GM18909 (cell line): ENCODE measurements around the gene TPCN2.
"Not testable (repeated sequence)": the region's sequence is repeated elsewhere in the genome, so short reads cannot be mapped to it uniquely, and the experiment has no call there.

Experiments
- ATAC-seq: cut with Tn5 transposase; IDR thresholded peaks from one replicate; pipeline ENCODE4 v1.9.1; 2021; ENCODE audit warnings: mild to moderate bottlenecking; ENCODE audit not compliant: unreplicated experiment, poor library complexity

The TPCN2 gene

GRCh38 chr11:69067200-69067599 lies 18.5 kb downstream of the TPCN2 start:
- ATAC-seq: no peak

- ATAC-seq: no peak
Observed at GRCh38 chr11:69071086-69071800, 22.5 kb downstream of the TPCN2 start.

DNA sequence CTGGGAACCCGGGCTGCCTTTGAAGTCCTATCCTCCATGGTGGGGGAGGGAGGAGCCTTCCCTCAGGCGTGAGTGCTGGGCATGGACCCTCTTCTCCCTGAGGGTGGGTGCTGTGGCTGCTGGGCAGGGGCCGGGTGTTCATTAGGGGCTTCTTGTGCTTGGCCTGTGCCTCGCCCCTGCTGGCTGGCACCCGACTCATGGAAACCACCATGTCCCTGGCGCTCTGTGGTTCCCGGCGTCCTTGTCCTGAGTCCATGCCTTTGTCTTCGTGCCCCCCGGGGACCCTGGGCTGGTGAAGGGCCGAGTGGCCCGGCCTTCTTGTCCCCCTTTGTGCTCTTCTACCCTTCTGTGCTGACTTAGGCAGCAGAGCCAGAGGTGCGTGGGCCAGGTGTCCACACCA lies 23.2 kb downstream of the TPCN2 start:
- ATAC-seq: no peak

DNA sequence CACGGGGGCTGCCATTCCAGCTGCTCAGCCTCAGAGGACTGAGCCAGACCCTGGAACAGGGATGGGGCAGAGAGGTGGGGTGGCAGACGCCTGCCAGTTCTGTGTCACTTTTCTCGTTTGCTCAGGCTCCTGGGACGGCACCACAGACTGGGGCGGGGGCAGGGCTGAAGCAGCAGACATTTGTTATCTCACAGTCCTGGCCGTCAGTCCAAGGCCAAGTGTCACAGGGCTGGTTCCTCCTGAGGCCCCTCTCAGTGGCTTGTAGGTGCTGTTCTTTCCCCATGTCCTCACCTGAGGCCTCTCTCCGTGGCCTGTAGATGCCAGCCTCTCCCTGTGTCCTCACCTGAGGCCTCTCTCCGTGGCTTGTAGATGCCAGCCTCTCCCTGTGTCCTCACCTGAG lies 24.7 kb downstream of the TPCN2 start:
- no peak for ATAC-seq

GRCh38 chr11:69074375-69075140 lies 25.8 kb downstream of the TPCN2 start:
- no peak for ATAC-seq

DNA sequence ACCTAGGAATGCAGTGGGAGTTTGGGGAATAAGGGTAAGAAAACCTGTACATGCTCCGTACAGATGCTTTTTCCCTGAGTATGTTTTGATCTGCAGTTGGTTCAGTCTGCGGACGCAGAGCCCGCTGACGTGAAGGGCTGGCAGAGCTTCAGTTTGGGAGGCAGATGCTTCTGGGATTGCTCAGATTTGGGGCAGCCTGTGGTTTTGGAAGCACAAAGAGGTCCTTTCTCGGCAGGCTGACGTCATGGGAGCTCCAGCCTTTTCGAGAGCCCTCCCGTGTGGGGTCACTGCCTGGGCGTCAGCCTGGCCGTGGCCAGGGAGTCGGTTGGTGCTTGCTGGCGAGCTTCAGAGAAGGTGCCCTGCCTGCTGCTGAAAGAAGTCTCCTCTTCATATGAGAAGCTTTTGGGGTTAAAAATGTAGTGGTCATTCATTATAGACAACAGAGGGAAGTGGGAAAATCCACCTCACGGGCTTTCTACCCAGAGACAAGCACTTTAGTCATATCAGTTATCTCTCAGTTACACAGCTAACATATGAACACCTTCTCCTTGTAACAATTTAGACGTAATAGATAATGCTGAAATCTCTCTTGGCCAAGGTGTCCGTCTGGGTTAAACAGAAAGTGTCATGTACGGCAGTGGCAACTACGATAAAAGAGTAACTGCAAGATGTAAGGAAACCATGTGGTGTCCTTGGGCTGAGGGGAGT lies 26.8 kb downstream of the TPCN2 start:
- ATAC-seq: no peak

DNA sequence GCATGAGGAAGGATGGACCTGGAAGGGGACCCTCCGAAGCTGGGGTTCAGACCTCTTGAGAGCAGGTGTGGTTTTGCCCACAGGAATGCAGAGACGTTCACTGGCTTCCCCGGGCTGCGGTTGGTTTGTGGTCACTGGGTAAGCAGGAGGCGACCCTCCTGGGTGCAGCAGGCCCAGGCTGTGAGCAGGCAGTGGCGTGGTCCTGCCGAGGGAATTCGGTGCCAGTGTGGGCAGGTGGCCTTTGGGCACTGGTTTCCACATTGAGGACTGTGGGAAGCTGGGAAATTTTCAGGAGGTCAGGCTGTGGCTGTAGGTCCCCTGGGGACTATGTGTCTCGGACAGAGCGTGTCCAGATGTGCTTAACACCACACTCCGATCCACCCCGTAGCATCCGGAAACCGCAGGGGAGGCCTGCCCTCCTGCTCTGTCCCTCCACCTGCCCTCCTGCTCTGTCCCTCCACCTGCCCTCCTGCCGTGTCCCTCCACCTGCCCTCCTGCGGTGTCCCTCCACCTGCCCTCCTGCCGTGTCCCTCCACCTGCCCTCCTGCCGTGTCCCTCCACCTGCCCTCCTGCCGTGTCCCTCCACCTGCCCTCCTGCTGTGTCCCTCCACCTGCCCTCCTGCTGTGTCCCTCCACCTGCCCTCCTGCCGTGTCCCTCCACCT lies 27.5 kb downstream of the TPCN2 start:
- no peak for ATAC-seq

GRCh38 chr11:69076977-69077376 lies 28.2 kb downstream of the TPCN2 start:
- not testable (repeated sequence) for ATAC-seq

DNA sequence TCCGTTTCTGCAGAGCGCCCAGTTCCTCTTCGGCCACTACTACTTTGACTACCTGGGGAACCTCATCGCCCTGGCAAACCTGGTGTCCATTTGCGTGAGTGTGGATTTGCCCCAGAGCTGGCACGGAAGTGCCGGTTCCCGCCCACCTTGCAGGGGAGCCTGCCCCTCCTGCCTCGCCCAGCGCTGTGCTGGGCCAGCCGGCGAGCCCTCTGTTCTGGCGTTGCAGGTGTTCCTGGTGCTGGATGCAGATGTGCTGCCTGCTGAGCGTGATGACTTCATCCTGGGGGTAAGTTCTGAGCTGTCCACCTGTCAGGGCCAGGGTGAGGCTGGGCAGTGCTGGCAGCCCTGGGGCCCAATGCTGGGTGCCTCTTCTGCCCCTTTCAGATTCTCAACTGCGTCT lies 29.8 kb downstream of the TPCN2 start:
- ATAC-seq: no peak

- ATAC-seq: no peak
Observed at GRCh38 chr11:69078930-69079605, 30.3 kb downstream of the TPCN2 start.

GRCh38 chr11:69079661-69080256 lies 31.0 kb downstream of the TPCN2 start:
- no peak for ATAC-seq

- no peak for ATAC-seq
Observed at GRCh38 chr11:69080257-69080995, 31.7 kb downstream of the TPCN2 start.

DNA sequence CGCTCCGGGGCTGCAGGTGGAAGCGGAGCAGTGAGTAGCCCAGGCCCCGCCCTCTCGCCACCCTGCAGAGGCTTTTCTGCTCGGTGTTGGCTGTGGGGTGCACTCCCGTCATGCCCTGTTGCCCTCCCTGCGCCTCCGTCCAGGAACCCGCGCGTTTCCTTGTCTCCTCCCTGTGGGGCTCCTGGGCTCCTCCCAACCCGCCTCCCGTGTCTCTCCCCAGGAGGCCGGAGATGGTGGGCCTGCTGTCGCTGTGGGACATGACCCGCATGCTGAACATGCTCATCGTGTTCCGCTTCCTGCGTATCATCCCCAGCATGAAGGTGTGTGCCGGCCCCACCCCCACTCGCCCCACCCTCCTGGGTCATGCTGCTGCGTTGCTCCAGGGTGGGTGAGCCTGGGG lies 32.4 kb downstream of the TPCN2 start:
- no peak for ATAC-seq

DNA sequence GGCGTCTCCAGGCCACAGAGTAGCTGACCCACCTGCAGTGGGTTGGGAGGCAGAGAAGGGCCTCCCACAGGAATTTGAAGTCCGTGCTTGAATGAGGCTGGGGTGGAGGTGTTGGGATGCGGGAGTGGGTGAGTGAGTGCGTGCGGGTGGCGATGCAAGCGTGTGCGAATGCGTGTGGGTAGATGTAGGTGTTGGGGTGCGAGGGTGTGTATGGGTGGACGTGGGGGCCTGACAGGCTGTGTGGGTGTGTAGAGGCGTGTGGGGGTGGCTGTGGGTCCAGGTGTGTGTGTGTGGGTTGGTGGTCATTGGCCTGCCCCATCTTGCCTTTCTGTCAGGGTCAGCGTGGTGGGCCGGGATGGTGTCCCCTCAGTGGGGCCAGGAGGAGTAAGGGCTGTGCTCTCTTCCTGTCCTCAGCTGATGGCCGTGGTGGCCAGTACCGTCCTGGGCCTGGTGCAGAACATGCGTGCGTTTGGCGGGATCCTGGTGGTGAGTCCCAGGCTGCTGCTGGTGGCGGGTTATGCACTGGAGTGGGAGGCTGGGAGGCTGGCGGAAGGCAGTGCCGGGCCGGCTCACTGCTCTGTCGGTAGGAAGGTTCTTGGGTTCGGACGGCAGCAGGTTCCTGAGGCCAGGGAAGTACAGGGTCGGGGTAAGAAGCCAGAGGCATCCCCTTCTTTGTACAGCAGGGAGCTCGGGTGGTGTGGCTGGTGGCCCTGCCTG lies 35.0 kb downstream of the TPCN2 start:
- ATAC-seq: no peak

DNA sequence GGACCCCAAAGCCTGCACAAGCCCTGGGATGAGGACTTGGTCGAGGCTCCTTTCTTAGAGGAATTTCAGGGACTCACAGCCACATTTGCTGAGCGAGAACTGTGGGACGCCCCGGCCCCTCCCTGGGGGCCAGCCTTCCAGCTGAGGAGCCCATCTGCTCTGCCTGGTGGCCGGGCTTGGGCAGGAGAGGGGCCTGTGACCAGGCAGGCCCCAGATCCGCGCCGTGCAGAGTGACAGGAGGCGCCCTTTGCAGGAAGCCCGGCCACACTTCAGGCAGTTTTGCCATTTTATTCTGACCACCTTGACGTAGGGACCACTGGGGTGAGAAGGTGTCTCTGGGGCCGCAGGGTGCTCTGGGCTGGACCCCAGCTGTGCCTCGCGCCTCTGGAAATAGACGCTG lies 35.6 kb downstream of the TPCN2 start:
- no peak for ATAC-seq

DNA sequence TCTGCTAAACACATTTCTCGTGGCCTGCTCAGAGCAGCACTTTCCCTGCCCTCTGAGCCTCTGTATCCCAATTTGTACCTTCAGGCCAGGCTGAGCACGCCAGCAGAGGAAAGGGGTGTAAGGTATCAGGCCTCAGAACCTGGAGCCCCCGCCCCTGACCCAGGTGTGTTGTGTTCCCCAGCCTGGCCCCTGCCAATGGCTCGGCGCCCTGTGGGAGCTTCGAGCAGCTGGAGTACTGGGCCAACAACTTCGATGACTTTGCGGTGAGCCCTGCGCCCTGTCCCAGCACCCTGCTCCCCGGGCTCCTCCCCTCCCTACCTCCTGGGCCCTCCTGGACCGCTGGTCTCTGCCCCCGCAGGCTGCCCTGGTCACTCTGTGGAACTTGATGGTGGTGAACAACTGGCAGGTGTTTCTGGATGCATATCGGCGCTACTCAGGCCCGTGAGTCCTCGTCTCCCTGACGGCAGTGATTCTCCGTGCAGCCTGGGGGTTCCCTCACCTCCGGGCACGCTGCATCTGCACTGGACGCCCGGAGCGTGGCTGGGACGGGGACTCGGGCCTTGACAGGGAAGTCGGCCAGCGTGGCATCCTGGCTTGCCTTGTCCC lies 36.9 kb downstream of the TPCN2 start:
- no peak for ATAC-seq

DNA sequence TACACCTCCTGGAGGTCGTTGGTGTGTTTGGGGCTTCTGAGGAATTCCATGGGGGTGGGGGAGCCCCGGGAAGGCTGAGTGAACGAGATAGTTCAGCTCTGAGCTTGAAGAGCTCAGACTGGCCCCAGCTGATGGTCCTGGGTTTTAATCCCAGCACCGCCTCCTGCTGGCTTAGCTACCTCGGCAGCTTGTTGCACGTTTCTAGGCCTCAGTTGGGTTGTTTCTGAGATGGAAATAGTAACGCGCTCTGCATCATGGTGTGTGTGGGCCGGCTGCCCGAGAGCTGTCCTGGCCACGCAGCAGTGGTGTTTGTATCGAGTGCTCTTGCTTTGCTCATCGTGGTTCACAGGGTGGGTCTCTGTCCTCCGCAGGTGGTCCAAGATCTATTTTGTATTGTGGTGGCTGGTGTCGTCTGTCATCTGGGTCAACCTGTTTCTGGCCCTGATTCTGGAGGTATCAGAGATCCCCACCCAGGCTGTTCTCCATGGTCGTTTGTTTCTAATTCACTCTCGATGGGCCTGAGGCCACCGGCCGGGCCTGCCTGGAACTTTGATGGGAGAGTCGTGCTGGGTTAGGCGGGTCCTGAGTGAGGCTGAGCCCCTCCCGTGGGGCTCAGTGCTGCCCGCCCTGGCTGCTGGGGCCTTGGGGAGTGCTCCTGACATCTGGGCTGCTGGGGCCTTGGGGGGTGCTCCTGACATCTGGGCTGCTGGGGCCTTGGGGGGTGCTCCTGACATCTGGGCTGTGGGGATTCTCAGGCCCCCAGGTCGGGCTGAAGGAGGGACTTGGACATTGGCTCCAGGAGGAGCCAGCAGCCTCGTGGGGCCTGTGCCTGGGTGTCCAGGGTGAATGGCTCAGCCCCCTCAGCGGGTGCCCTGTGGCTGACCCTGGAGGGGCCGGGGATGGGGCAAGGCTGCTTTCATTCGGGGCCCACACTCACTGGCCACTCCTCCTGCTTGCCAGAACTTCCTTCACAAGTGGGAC lies 37.7 kb downstream of the TPCN2 start:
- ATAC-seq: no peak
